HepG2 (cell line): ENCODE measurements around the gene ZNF134. TPM values are rescaled to one million over a fixed set of nuclear protein-coding genes. Genes with fewer than 3 reads are reported as not detected.
A peak's percentile ranks its signal among the peaks of the same experiment; 100 is the strongest.

Experiments
- ATF1 ChIP-seq: IDR thresholded peaks from 2 replicates; pipeline ENCODE4 v1.6.1; 2016; ENCODE audit warnings: mild to moderate bottlenecking, control low read depth
- CBFB ChIP-seq: sonication (generic); formaldehyde crosslinking; IDR thresholded peaks from 2 replicates; pipeline ENCODE4 v1.4.0; 2020; ENCODE audit warnings: missing genetic modification reagents
- CREB1 ChIP-seq, 2 experiments: fragments of 450-650 bp in 1 of 2; IDR thresholded peaks; 2 replicates each; pipeline ENCODE4 v1.6.1; 2016 to 2017; ENCODE audit warnings: control low read depth in 1 of 2, mild to moderate bottlenecking in 1 of 2, missing compliant biosample characterization in 1 of 2, missing genetic modification characterization in 1 of 2
- MIXL1 ChIP-seq: IDR thresholded peaks from 2 replicates; pipeline ENCODE4 v1.6.1; 2016
- MTA3 ChIP-seq: sonication (generic); formaldehyde crosslinking; IDR thresholded peaks from 2 replicates; pipeline ENCODE4 v1.4.0; 2020; ENCODE audit warnings: missing genetic modification reagents
- NFKBIZ ChIP-seq: IDR thresholded peaks from 2 replicates; pipeline ENCODE4 v1.6.1; 2018; ENCODE audit warnings: missing genetic modification reagents, missing compliant biosample characterization
- PATZ1 ChIP-seq: sonication (generic); formaldehyde crosslinking; IDR thresholded peaks from 2 replicates; pipeline ENCODE4 v1.4.0; 2020; ENCODE audit warnings: missing genetic modification reagents
- REXO4 ChIP-seq: sonication (generic); formaldehyde crosslinking; IDR thresholded peaks from 2 replicates; pipeline ENCODE4 v1.8.0; 2022; ENCODE audit warnings: missing genetic modification reagents, mild to moderate bottlenecking, borderline replicate concordance
- SMAD1 ChIP-seq: sonication (generic); formaldehyde crosslinking; IDR thresholded peaks from 2 replicates; pipeline ENCODE4 v1.4.0; 2020; ENCODE audit warnings: missing genetic modification reagents, low read depth, mild to moderate bottlenecking, borderline replicate concordance
- SUZ12 ChIP-seq: fragments of 150-350 bp; IDR thresholded peaks from 2 replicates; pipeline ENCODE4 v1.6.1; 2014; ENCODE audit warnings: low read depth, low read length
- YEATS4 ChIP-seq: sonication (generic); formaldehyde crosslinking; IDR thresholded peaks from 2 replicates; pipeline ENCODE4 v1.4.0; 2020; ENCODE audit warnings: missing genetic modification reagents, borderline replicate concordance
- ZNF225 ChIP-seq: sonication (generic); formaldehyde crosslinking; IDR thresholded peaks from 2 replicates; pipeline ENCODE4 v1.4.0; 2020; ENCODE audit warnings: mild to moderate bottlenecking, missing genetic modification reagents
- ZNF275 ChIP-seq: sonication (generic); formaldehyde crosslinking; IDR thresholded peaks from 2 replicates; pipeline ENCODE4 v1.8.0; 2022; ENCODE audit warnings: missing genetic modification reagents, mild to moderate bottlenecking, inconsistent platforms, borderline replicate concordance
- ZNF282 ChIP-seq: fragments of 450-650 bp; IDR thresholded peaks from 2 replicates; pipeline ENCODE4 v1.6.1; 2018; ENCODE audit not compliant: partially characterized antibody
- ZNF598 ChIP-seq: sonication (generic); formaldehyde crosslinking; IDR thresholded peaks from 2 replicates; pipeline ENCODE4 v1.5.1; 2020; ENCODE audit warnings: mild to moderate bottlenecking, missing genetic modification reagents, borderline replicate concordance
- ZNF747 ChIP-seq: sonication (generic); formaldehyde crosslinking; IDR thresholded peaks from 2 replicates; pipeline ENCODE4 v1.8.1; 2023; ENCODE audit warnings: missing genetic modification reagents, mild to moderate bottlenecking, borderline replicate concordance
- ZNF749 ChIP-seq: sonication (generic); formaldehyde crosslinking; IDR thresholded peaks from 2 replicates; pipeline ENCODE4 v1.8.0; 2022; ENCODE audit warnings: mild to moderate bottlenecking, missing genetic modification reagents, moderate library complexity, borderline replicate concordance
- polyA plus RNA-seq, 8 experiments: library from polyadenylated mRNA; depleted of rRNA in 3 of 8; stranded (reverse) in 7 of 8; unstranded in 1 of 8; fragments of >200 nt; fragmentation: Illumina TruSeq in 4 of 8; extraction: Trizol in 4 of 8; gene quantifications; 2 replicates each; pipeline versions ENCODE4 v1.2.1 to v1.2.3, GENCODE V29; 2011 to 2016; ENCODE audit warnings: low read depth in 4 of 8, missing spikeins in 1 of 8, mixed read lengths in 1 of 8; ENCODE audit not compliant: insufficient read depth in 1 of 8
- total RNA-seq, 5 experiments: library from RNA; depleted of rRNA; stranded (reverse); fragments of >200 nt; fragmentation: Illumina TruSeq; extraction: Trizol; gene quantifications; 2 replicates each; pipeline ENCODE4 v1.2.3, GENCODE V29; 2016; ENCODE audit warnings: low read depth in 1 of 5
- TF ChIP-seq, protein P1 (sequence below): sonication (generic); formaldehyde crosslinking; IDR thresholded peaks from 2 replicates; pipeline ENCODE4 v1.8.0; 2022; ENCODE audit warnings: missing genetic modification reagents, mild to moderate bottlenecking, moderate library complexity, borderline replicate concordance
- TF ChIP-seq, protein P2 (sequence below): sonication (generic); formaldehyde crosslinking; IDR thresholded peaks from 2 replicates; pipeline ENCODE4 v1.8.0; 2022; ENCODE audit warnings: mild to moderate bottlenecking, missing genetic modification reagents, moderate library complexity
- TF ChIP-seq, protein P3 (sequence below): sonication (generic); formaldehyde crosslinking; IDR thresholded peaks from 2 replicates; pipeline ENCODE4; 2020; ENCODE audit warnings: missing genetic modification reagents, mild to moderate bottlenecking, borderline replicate concordance

The ZNF134 gene
- total and polyA plus RNA-seq, 2 of the 13 experiments (the other 11 are each of a cell fraction or from before 2014, with no cell fraction given) = 6.8 to 17.1 TPM

- TF ChIP-seq, protein P1, sequence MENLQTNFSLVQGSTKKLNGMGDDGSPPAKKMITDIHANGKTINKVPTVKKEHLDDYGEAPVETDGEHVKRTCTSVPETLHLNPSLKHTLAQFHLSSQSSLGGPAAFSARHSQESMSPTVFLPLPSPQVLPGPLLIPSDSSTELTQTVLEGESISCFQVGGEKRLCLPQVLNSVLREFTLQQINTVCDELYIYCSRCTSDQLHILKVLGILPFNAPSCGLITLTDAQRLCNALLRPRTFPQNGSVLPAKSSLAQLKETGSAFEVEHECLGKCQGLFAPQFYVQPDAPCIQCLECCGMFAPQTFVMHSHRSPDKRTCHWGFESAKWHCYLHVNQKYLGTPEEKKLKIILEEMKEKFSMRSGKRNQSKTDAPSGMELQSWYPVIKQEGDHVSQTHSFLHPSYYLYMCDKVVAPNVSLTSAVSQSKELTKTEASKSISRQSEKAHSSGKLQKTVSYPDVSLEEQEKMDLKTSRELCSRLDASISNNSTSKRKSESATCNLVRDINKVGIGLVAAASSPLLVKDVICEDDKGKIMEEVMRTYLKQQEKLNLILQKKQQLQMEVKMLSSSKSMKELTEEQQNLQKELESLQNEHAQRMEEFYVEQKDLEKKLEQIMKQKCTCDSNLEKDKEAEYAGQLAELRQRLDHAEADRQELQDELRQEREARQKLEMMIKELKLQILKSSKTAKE (CRISPR knock-in tag) = no peak
- TF ChIP-seq ATF1 (CRISPR knock-in tag) (0 out of 2 replicates have a peak, but pooled peaks have one; percentile 40), MIXL1 (CRISPR knock-in tag) (0 out of 2 replicates have a peak, but pooled peaks have one; percentile 43), NFKBIZ (CRISPR knock-in tag) (peak; percentile 22; the same call in 1 of the 2 replicates), CREB1 (IDR thresholded peaks at IDR 0.05) (no peak), CREB1 (CRISPR knock-in tag; IDR thresholded peaks at IDR 0.05) (peak; percentile 82), SUZ12 (peak; percentile 72), ZNF749 (CRISPR knock-in tag) (0 out of 2 replicates have a peak, but pooled peaks have one; percentile 40), REXO4 (CRISPR knock-in tag) (0 out of 2 replicates have a peak, but pooled peaks have one; percentile 64), MTA3 (CRISPR knock-in tag) (no peak), YEATS4 (CRISPR knock-in tag) (0 out of 2 replicates have a peak, but pooled peaks have one; percentile 24), ZNF225 (CRISPR knock-in tag) (0 out of 2 replicates have a peak, but pooled peaks have one; percentile 64), ZNF747 (CRISPR knock-in tag) (peak; percentile 41; the same call in 1 of the 2 replicates), PATZ1 (peak; percentile 29), SMAD1 (CRISPR knock-in tag) (no peak), ZNF598 (peak; percentile 79), CBFB (CRISPR knock-in tag) (0 out of 2 replicates have a peak, but pooled peaks have one; percentile 27), ZNF282 (no peak), ZNF275 (no peak; the same call in 1 of the 2 replicates)
- TF ChIP-seq, protein P2, sequence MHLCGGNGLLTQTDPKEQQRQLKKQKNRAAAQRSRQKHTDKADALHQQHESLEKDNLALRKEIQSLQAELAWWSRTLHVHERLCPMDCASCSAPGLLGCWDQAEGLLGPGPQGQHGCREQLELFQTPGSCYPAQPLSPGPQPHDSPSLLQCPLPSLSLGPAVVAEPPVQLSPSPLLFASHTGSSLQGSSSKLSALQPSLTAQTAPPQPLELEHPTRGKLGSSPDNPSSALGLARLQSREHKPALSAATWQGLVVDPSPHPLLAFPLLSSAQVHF (CRISPR knock-in tag) = no peak
- TF ChIP-seq, protein P3, sequence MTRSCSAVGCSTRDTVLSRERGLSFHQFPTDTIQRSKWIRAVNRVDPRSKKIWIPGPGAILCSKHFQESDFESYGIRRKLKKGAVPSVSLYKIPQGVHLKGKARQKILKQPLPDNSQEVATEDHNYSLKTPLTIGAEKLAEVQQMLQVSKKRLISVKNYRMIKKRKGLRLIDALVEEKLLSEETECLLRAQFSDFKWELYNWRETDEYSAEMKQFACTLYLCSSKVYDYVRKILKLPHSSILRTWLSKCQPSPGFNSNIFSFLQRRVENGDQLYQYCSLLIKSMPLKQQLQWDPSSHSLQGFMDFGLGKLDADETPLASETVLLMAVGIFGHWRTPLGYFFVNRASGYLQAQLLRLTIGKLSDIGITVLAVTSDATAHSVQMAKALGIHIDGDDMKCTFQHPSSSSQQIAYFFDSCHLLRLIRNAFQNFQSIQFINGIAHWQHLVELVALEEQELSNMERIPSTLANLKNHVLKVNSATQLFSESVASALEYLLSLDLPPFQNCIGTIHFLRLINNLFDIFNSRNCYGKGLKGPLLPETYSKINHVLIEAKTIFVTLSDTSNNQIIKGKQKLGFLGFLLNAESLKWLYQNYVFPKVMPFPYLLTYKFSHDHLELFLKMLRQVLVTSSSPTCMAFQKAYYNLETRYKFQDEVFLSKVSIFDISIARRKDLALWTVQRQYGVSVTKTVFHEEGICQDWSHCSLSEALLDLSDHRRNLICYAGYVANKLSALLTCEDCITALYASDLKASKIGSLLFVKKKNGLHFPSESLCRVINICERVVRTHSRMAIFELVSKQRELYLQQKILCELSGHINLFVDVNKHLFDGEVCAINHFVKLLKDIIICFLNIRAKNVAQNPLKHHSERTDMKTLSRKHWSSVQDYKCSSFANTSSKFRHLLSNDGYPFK (CRISPR knock-in tag) = peak; percentile 77; the same call in 1 of the 2 replicates
These were observed 14.2 kb upstream of the ZNF134 start, which contains the start of gene ZNF530 (continued) for GRCh38 chr19:57599761-57600383.
